Suprapubic skin (tissue), 4 donors: ENCODE results near the gene ADK. TPM values are rescaled to one million over a fixed set of nuclear protein-coding genes. Genes with fewer than 3 reads are reported as not detected.

Experiments used
- DNase-seq, 2 donors: peaks; one replicate each; pipeline ENCODE4 v3.0.0-alpha.2; 2019; ENCODE audit warnings: low spot score in 2 of 2
- H3K27ac ChIP-seq: fragments of 200-600 bp; sonication (generic); one replicate; pipeline ENCODE4 v1.5.1; 2019
- H3K27me3 ChIP-seq: fragments of 200-600 bp; sonication (generic); one replicate; pipeline ENCODE4 v1.5.1; 2019
- H3K36me3 ChIP-seq: fragments of 200-600 bp; sonication (generic); one replicate; pipeline ENCODE4 v1.5.1; 2019
- H3K4me1 ChIP-seq: fragments of 200-600 bp; sonication (generic); one replicate; pipeline ENCODE4 v1.5.1; 2019
- H3K4me3 ChIP-seq: fragments of 200-600 bp; sonication (generic); one replicate; pipeline ENCODE4 v1.5.1; 2019; ENCODE audit warnings: mild to moderate bottlenecking
- H3K9me3 ChIP-seq: fragments of 200-600 bp; sonication (generic); one replicate; pipeline ENCODE4 v1.5.1; 2019
- EP300 ChIP-seq: sonication (generic); formaldehyde crosslinking; IDR thresholded peaks from one replicate; pipeline ENCODE4 v1.6.1; 2017; ENCODE audit warnings: antibody characterized with exemption
- POLR2A ChIP-seq, 2 donors: fragments of 450-650 bp; IDR thresholded peaks; one replicate each; pipeline ENCODE4 v1.6.1; 2017; ENCODE audit warnings: antibody characterized with exemption in 2 of 2, mild to moderate bottlenecking in 2 of 2, moderate library complexity in 2 of 2
- POLR2AphosphoS5 ChIP-seq, 3 donors: sonication (generic); formaldehyde crosslinking; IDR thresholded peaks; one replicate each; pipeline ENCODE4 v1.6.1; 2017; ENCODE audit warnings: antibody characterized with exemption in 3 of 3
- WGBS: methylation state at CpG from one replicate; pipeline ENCODE4 v1.1.5; 2018; 5-methylcytosine and 5-hydroxymethylcytosine counted together
- total RNA-seq, 4 donors: library from RNA; depleted of rRNA; stranded (reverse); fragments of >200 nt; gene quantifications; one replicate each; pipeline ENCODE4 v1.1.0, GENCODE V29; 2016
- TF ChIP-seq, protein P1 (sequence below), 2 donors: fragments of 200-600 bp in 1 of 2; fragments of 450-650 bp in 1 of 2; sonication (generic) in 1 of 2; IDR thresholded peaks; one replicate each; pipeline ENCODE4 v1.5.1; 2016 to 2019; ENCODE audit warnings: antibody characterized with exemption in 2 of 2, mild to moderate bottlenecking in 1 of 2, moderate library complexity in 1 of 2

The ADK gene
- total RNA-seq, 4 donors from 2014 or later, result 33.0 to 57.3 (median 48.0) TPM

DNA sequence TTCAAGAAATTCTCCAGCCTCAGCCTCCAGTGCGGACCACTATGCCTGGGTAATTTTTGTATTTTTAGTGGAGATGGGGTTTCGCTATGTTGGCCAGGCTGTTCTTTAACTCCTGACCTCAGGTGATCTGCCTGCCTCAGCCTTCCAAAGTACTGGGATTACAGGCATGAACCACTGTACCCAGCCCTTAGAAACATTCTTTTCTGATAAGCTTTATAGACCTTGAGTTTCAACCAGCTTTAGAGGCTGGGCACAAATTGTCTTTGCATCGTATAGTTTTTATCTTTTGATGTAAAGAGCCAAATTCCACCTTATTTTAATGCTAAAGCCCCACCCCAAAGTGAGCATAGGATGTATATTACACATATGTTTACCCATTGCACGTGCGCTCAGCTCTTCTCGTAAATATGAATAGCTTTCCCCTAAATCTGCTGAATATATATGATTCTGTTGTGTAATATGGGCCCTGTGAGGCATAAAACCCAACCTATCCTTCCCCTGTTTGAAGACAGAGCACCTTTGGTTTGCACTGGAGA, 124.8 kb downstream of the ADK start:
- H3K27ac ChIP-seq, result no peak overlapping the region
- TF ChIP-seq POLR2A (IDR thresholded peaks at IDR 0.05), result no peak
- no peak for TF ChIP-seq POLR2AphosphoS5 (IDR thresholded peaks at IDR 0.05)
- TF ChIP-seq, protein P1, sequence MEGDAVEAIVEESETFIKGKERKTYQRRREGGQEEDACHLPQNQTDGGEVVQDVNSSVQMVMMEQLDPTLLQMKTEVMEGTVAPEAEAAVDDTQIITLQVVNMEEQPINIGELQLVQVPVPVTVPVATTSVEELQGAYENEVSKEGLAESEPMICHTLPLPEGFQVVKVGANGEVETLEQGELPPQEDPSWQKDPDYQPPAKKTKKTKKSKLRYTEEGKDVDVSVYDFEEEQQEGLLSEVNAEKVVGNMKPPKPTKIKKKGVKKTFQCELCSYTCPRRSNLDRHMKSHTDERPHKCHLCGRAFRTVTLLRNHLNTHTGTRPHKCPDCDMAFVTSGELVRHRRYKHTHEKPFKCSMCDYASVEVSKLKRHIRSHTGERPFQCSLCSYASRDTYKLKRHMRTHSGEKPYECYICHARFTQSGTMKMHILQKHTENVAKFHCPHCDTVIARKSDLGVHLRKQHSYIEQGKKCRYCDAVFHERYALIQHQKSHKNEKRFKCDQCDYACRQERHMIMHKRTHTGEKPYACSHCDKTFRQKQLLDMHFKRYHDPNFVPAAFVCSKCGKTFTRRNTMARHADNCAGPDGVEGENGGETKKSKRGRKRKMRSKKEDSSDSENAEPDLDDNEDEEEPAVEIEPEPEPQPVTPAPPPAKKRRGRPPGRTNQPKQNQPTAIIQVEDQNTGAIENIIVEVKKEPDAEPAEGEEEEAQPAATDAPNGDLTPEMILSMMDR (IDR thresholded peaks at IDR 0.05), result no peak
- TF ChIP-seq EP300, result no peak
- WGBS, result 94% methylated on average over 6 of the region's 6 CpGs
- H3K4me1 ChIP-seq, result no peaks in the 10 kb centered on the region
- H3K4me3 ChIP-seq, result no peak overlapping the region
- DNase-seq, result no peak
- no peaks in the 10 kb centered on the region for H3K36me3 ChIP-seq
- H3K9me3 ChIP-seq, result no peaks in the 10 kb centered on the region
- H3K27me3 ChIP-seq, result no peaks in the 10 kb centered on the region

DNA sequence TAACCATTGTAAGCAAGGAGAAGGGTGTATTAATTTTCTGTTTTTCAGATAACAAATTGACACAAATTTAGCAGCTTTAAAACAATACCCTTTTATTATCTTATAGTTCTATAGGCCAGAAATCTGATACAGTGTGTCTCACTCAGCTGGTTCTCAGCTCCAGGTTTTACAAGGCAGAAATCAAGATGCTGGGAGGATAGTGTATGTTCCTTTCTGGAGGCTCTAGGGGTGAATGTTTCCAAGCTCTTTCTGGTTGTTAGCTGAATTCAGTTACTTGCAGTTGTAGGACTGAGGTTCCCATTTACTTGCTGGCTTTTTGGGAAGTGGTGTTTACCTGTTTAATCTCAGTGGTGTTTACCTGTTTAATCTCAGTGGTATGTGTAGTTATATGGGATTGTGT, 125.4 kb downstream of the ADK start:
- Histone ChIP-seq H3K4me1 (no peaks in the 10 kb centered on the region), H3K4me3 (no peak overlapping the region), H3K9me3 (no peaks in the 10 kb centered on the region), H3K27me3 (no peaks in the 10 kb centered on the region), H3K27ac (no peak overlapping the region), H3K36me3 (no peaks in the 10 kb centered on the region)
- DNase-seq, result no peak
- TF ChIP-seq POLR2A (IDR thresholded peaks at IDR 0.05), result no peak

DNA sequence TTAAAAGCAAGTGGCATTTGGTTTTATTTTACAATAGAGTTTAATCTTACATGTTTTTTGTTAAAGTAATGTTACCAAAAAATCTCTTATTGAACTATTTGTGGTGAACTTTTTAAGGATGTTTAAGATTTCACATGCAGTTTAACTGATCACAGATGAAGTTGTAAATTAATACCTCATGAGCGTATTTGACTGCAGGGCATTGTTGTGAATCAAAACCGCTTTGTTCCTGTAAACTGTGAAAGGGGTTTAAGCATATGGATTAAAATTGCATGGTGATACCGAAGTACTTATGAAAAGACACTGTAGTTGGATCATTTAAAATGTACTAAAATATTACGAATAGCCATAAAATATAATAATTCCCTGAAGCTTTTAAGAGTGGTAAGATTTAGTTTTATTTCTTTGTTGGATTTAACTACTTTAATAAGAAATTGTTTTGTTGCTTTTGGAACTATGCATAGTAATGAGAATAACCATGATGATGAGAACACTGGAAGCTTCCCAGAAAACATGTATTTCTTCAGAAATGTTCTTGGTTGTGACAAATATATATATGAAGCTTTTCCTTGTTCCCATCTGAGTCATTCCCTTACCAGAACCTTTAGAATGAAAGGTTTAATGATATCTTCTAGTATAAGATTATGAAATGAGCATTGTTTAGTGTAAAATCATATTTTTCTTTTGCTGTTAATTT, 131.3 kb downstream of the ADK start:
- WGBS, result 34% methylated on average over 4 of the region's 4 CpGs
- no peaks in the 10 kb centered on the region for H3K36me3 ChIP-seq
- no peak overlapping the region for H3K4me3 ChIP-seq
- no peak for DNase-seq
- TF ChIP-seq POLR2AphosphoS5 (IDR thresholded peaks at IDR 0.05), result no peak
- no peak for TF ChIP-seq EP300
- TF ChIP-seq, protein P1 (IDR thresholded peaks at IDR 0.05), result no peak
- no peak for TF ChIP-seq POLR2A (IDR thresholded peaks at IDR 0.05)
- H3K4me1 ChIP-seq, result peaks cover 4% of the 10 kb centered on the region
- no peaks in the 10 kb centered on the region for H3K27me3 ChIP-seq
- H3K27ac ChIP-seq, result no peak overlapping the region
- no peaks in the 10 kb centered on the region for H3K9me3 ChIP-seq

DNA sequence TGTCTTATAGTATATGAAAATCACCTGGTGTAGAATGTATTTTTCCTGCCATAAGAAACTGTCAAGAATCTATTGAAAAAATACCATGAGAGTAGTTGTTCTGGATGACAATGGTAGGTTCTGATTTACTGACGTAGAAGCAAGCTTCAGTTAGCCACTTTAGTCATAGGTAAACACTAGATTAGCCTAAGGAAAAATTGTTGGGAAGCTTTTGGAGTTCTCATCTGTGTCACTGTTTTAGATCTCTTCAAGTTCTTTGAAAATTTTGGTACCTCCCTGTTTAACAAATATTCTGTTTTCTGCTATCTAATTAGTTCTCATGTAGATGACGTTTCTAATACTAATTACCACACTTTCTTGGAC, 131.8 kb downstream of the ADK start:
- Histone ChIP-seq H3K27me3 (no peaks in the 10 kb centered on the region), H3K27ac (no peak overlapping the region), H3K4me3 (no peak overlapping the region), H3K9me3 (no peaks in the 10 kb centered on the region), H3K36me3 (no peaks in the 10 kb centered on the region), H3K4me1 (peaks cover 4% of the 10 kb centered on the region)
- no peak for DNase-seq
- WGBS, result 69% methylated on average over 2 of the region's 2 CpGs
- TF ChIP-seq, protein P1 (IDR thresholded peaks at IDR 0.05), result no peak
- TF ChIP-seq POLR2A (IDR thresholded peaks at IDR 0.05), result no peak
- no peak for TF ChIP-seq EP300
- TF ChIP-seq POLR2AphosphoS5 (IDR thresholded peaks at IDR 0.05), result no peak

DNA sequence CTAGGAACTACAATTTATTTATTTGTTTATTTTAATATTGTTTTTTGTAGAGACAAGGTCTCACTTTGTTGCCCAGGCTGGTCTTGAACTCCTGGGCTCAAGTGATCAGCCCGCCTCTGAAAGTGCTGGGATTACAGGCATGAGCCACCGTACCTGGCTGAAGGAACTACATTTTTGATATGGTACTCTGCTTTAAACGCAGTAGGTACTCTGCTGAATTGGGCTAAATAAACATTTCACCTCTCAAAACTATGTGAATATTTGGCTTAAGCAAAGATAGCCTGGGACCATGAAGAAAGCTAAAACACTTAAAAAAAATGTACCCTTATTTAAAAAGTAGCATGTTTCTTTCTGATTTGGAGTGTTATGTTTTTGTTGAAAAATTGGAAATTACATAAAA, 138.2 kb downstream of the ADK start:
- peaks cover 18% of the 10 kb centered on the region for H3K4me1 ChIP-seq

More for the DNA sequence above, 138.2 kb downstream of the ADK start:
- no peaks in the 10 kb centered on the region for H3K27me3 ChIP-seq
- H3K4me3 ChIP-seq, result no peak overlapping the region
- WGBS, result 74% methylated on average over 3 of the region's 3 CpGs
- H3K27ac ChIP-seq, result peak overlapping the region; percentile 68
- DNase-seq, result no peak
- no peaks in the 10 kb centered on the region for H3K36me3 ChIP-seq
- no peaks in the 10 kb centered on the region for H3K9me3 ChIP-seq
- TF ChIP-seq POLR2A (IDR thresholded peaks at IDR 0.05) (no peak), EP300 (no peak), POLR2AphosphoS5 (IDR thresholded peaks at IDR 0.05) (no peak)
- TF ChIP-seq, protein P1 (IDR thresholded peaks at IDR 0.05), result no peak
